Measurements from ENCODE around the gene ZNF512. TPM values are rescaled to one million over a fixed set of nuclear protein-coding genes. Genes with fewer than 3 reads are reported as not detected.
A peak's percentile ranks its signal among the peaks of the same experiment; 100 is the strongest.

The ZNF512 gene
- total RNA-seq, 1 donor from 2014 or later: 64.7 TPM

DNA sequence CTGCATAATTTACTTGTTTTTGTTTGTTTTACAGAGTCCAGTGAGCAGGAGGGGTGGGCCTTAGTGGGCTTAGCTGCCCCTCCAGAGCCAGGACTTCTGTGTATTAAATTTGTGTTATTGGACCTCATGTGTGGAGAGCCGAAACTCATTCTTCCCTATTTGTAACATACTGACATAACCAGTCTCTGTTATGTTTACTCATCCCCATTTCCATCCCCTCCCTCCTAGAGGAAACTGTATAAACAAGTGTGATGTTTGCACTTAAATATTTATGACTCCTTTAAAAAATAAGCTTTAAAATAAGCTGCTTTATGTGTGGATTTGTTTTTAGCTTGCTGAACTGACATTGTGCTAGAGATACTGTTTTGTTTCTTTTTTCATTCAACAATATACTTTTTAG, 13.8 kb downstream of the ZNF512 start:
- H3K36me3 Mint-ChIP-seq: peaks cover 43% of the 10 kb centered on the region
- peaks cover 5% of the 10 kb centered on the region for H3K9me3 Mint-ChIP-seq
- H3K4me3 Mint-ChIP-seq: no peak overlapping the region
- no peak for TF ChIP-seq CTCF (conservative IDR thresholded peaks at IDR 0.05)
- DNase-seq (ENCODE audit: extremely low spot score, unreplicated experiment): no peak
- no peaks in the 10 kb centered on the region for H3K27me3 Mint-ChIP-seq
- no peak overlapping the region for H3K27ac Mint-ChIP-seq
- no peaks in the 10 kb centered on the region for H3K4me1 Mint-ChIP-seq (ENCODE audit: unreplicated experiment)

- no peaks in the 10 kb centered on the region for H3K27me3 Mint-ChIP-seq
- H3K9me3 Mint-ChIP-seq: no peaks in the 10 kb centered on the region
- H3K4me1 Mint-ChIP-seq (ENCODE audit: unreplicated experiment): no peaks in the 10 kb centered on the region
- peaks cover 29% of the 10 kb centered on the region for H3K36me3 Mint-ChIP-seq
- H3K4me3 Mint-ChIP-seq: no peak overlapping the region
- no peak overlapping the region for H3K27ac Mint-ChIP-seq
- TF ChIP-seq CTCF (conservative IDR thresholded peaks at IDR 0.05): no peak
- no peak for DNase-seq (ENCODE audit: extremely low spot score, unreplicated experiment)
Measured at GRCh38 chr2:27606611-27607010, 23.8 kb downstream of the ZNF512 start.

GRCh38 chr2:27613985-27614384, 31.1 kb downstream of the ZNF512 start:
- Mint-ChIP-seq H3K4me1 (ENCODE audit: unreplicated experiment) (no peaks in the 10 kb centered on the region), H3K27me3 (no peaks in the 10 kb centered on the region), H3K36me3 (peaks cover 34% of the 10 kb centered on the region), H3K27ac (no peak overlapping the region), H3K9me3 (no peaks in the 10 kb centered on the region), H3K4me3 (no peak overlapping the region)
- DNase-seq (ENCODE audit: extremely low spot score, unreplicated experiment): no peak
- no peak for TF ChIP-seq CTCF (conservative IDR thresholded peaks at IDR 0.05)

- Mint-ChIP-seq H3K27me3 (no peaks in the 10 kb centered on the region), H3K4me1 (ENCODE audit: unreplicated experiment) (no peaks in the 10 kb centered on the region), H3K4me3 (no peak overlapping the region), H3K36me3 (peaks cover 37% of the 10 kb centered on the region), H3K27ac (no peak overlapping the region), H3K9me3 (no peaks in the 10 kb centered on the region)
- no peak for TF ChIP-seq CTCF (conservative IDR thresholded peaks at IDR 0.05)
- DNase-seq (ENCODE audit: extremely low spot score, unreplicated experiment): no peak
Measured at GRCh38 chr2:27615316-27615715, 32.5 kb downstream of the ZNF512 start.

DNA sequence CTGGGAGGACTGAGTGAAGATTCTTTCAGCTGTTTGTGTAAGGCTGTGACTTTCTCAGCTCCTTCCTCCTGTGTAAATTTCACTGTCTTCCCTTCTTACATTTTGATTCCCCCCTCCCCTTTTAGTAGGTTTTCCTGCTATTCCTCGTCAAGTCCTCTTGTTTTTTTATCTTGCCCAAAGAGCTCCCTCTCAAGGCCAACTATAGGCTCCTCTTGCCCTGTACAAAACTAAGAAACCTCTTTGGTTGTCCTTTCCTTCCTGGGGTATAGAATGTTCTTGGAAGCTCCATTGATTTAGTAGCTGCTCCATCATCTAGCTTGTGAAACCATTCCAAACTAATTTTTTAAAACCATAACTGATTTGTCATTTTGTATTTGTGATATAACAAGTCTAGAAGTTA, 38.7 kb downstream of the ZNF512 start:
- Mint-ChIP-seq H3K27ac (no peak overlapping the region), H3K27me3 (no peaks in the 10 kb centered on the region), H3K36me3 (peaks cover 31% of the 10 kb centered on the region), H3K4me1 (ENCODE audit: unreplicated experiment) (no peaks in the 10 kb centered on the region), H3K9me3 (no peaks in the 10 kb centered on the region), H3K4me3 (no peak overlapping the region)
- TF ChIP-seq CTCF (conservative IDR thresholded peaks at IDR 0.05): no peak
- no peak for DNase-seq (ENCODE audit: extremely low spot score, unreplicated experiment)

- Mint-ChIP-seq H3K4me3 (no peak overlapping the region), H3K9me3 (no peaks in the 10 kb centered on the region), H3K27me3 (no peaks in the 10 kb centered on the region), H3K36me3 (peaks cover 23% of the 10 kb centered on the region), H3K27ac (peak overlapping the region; percentile 7), H3K4me1 (ENCODE audit: unreplicated experiment) (peaks cover 8% of the 10 kb centered on the region)
- no peak for DNase-seq (ENCODE audit: extremely low spot score, unreplicated experiment)
- TF ChIP-seq CTCF (conservative IDR thresholded peaks at IDR 0.05): no peak
Measured at GRCh38 chr2:27622921-27623384, 40.1 kb downstream of the ZNF512 start.

Data from type B pancreatic cell (in vitro differentiated cells).